Astrocyte of the spinal cord (primary cell): ENCODE data around the gene PKP4.

Experiments
- DNase-seq: peaks from one replicate; pipeline ENCODE4 v3.0.0; 2011; ENCODE audit warnings: low read depth, low spot score
- H3K4me3 ChIP-seq: 2 replicates; pipeline ENCODE4 v1.5.1; 2011; ENCODE audit warnings: low read depth, mild to moderate bottlenecking, low read length, moderate library complexity
- CTCF ChIP-seq: IDR thresholded peaks from 2 replicates; pipeline ENCODE4 v1.5.1; 2012; ENCODE audit warnings: low read depth, mild to moderate bottlenecking, low read length, inconsistent platforms
- in situ Hi-C: cut with HindIII; loops from 2 replicates; pipeline ENCODE4 v1.10.0; 2017; ENCODE audit warnings: low sequenced_read_pairs

The PKP4 gene

GRCh38 chr2:158478816-158479215 is 22.1 kb downstream of the PKP4 start:
- TF ChIP-seq CTCF, result no peak
- in situ Hi-C loops, result no loop called here
- DNase-seq, result no peak
- no peak overlapping the region for H3K4me3 ChIP-seq

GRCh38 chr2:158481116-158481515 is 24.4 kb downstream of the PKP4 start:
- H3K4me3 ChIP-seq, result no peak overlapping the region
- no peak for DNase-seq
- in situ Hi-C loops, result no loop called here
- no peak for TF ChIP-seq CTCF

- H3K4me3 ChIP-seq, result no peak overlapping the region
- in situ Hi-C loops, result no loop called here
- no peak for TF ChIP-seq CTCF
- peak; percentile 22 for DNase-seq
Observed at GRCh38 chr2:158482594-158482993, 25.8 kb downstream of the PKP4 start.

- no peak overlapping the region for H3K4me3 ChIP-seq
- DNase-seq, result no peak
- in situ Hi-C loops, result no loop called here
- no peak for TF ChIP-seq CTCF
Observed at GRCh38 chr2:158484892-158485556, 28.3 kb downstream of the PKP4 start.

- H3K4me3 ChIP-seq, result no peak overlapping the region
- in situ Hi-C loops, result no loop called here
- TF ChIP-seq CTCF, result no peak
- no peak for DNase-seq
Observed at GRCh38 chr2:158486150-158486969, 29.6 kb downstream of the PKP4 start.

GRCh38 chr2:158486970-158487325 is 30.2 kb downstream of the PKP4 start:
- TF ChIP-seq CTCF, result no peak
- in situ Hi-C loops, result no loop called here
- H3K4me3 ChIP-seq, result no peak overlapping the region
- no peak for DNase-seq
